MCF 10A (cell line): ENCODE results near the gene PEMT. TPM values are rescaled to one million over a fixed set of nuclear protein-coding genes. Genes with fewer than 3 reads are reported as not detected.

Experiments used
- BruUV-seq: library from RNA; stranded (reverse); fragments of 400-500 nt; replicated peaks from 2 replicates; lab custom pipeline; 2021; lab: Mats Ljungman, UMichigan
- CTCF ChIA-PET: fragments of 300-600 bp; sonication (Branson Sonifier 250); formaldehyde crosslinking; extraction: SDS; loops from one replicate; lab custom pipeline; 2021; ENCODE audit warnings: antibody characterized with exemption, inconsistent platforms; lab: Yijun Ruan, JAX
- POLR2A ChIA-PET: fragments of 300-600, 350-650 bp; sonication (Branson Sonifier 250); formaldehyde crosslinking; extraction: SDS; loops from one replicate; lab custom pipeline; 2020; ENCODE audit warnings: antibody characterized with exemption, inconsistent platforms; lab: Yijun Ruan, JAX
- DNase-seq: peaks from one replicate; pipeline ENCODE4 v3.0.0-alpha.2; 2018; ENCODE audit not compliant: unreplicated experiment
- H3K27ac Mint-ChIP-seq: one replicate; pipeline ENCODE4 v1.8.0; 2022; ENCODE audit warnings: mild to moderate bottlenecking, low read depth, mixed read lengths; ENCODE audit not compliant: unreplicated experiment
- H3K27me3 Mint-ChIP-seq: one replicate; pipeline ENCODE4 v1.8.0; 2022; ENCODE audit warnings: mixed read lengths; ENCODE audit not compliant: insufficient read depth, unreplicated experiment
- H3K36me3 Mint-ChIP-seq: one replicate; pipeline ENCODE4 v1.8.0; 2022; ENCODE audit warnings: mild to moderate bottlenecking, moderate library complexity, mixed read lengths; ENCODE audit not compliant: insufficient read depth, unreplicated experiment
- H3K4me1 Mint-ChIP-seq: one replicate; pipeline ENCODE4 v1.8.0; 2022; ENCODE audit warnings: mixed read lengths; ENCODE audit not compliant: insufficient read depth, unreplicated experiment
- H3K4me3 Mint-ChIP-seq: one replicate; pipeline ENCODE4 v1.8.0; 2022; ENCODE audit warnings: mild to moderate bottlenecking, moderate library complexity, mixed read lengths; ENCODE audit not compliant: unreplicated experiment
- H3K9me3 Mint-ChIP-seq: one replicate; pipeline ENCODE4 v1.8.0; 2022; ENCODE audit warnings: mixed read lengths; ENCODE audit not compliant: unreplicated experiment
- CTCF ChIP-seq: fragments of 200-600 bp; IDR thresholded peaks from one replicate; pipeline ENCODE4 v1.8.0; 2022; ENCODE audit warnings: antibody characterized with exemption, mild to moderate bottlenecking; ENCODE audit not compliant: unreplicated experiment
- intact Hi-C: fragments of 100-400 bp; cut with micrococcal nuclease; formaldehyde crosslinking; loops from 2 replicates; pipeline ENCODE4 v1.14.1; 2022
- total RNA-seq: library from RNA; stranded (reverse); gene quantifications from 2 replicates; pipeline ENCODE4 v1.2.3, GENCODE V29; 2022

PEMT gene
- total RNA-seq, 1 experiment from 2014 or later = 49.8 TPM

- Mint-ChIP-seq H3K9me3 (peaks cover 9% of the 10 kb centered on the region), H3K27ac (no peak overlapping the region), H3K27me3 (peaks cover 28% of the 10 kb centered on the region), H3K4me3 (no peak overlapping the region), H3K36me3 (no peaks in the 10 kb centered on the region), H3K4me1 (no peaks in the 10 kb centered on the region)
- BruUV-seq = no TSS peak
- ChIA-PET POLR2A (interaction anchor here (0.6 kb wide), 1 partner anchor 904 kb away, joined by 3 read pairs; no protein-coding TSS in a partner anchor), CTCF (interaction anchor here (0.6 kb wide), 1 partner anchor 331 kb away, joined by 3 read pairs; no protein-coding TSS in a partner anchor)
- TF ChIP-seq CTCF = no peak
- intact Hi-C loops = no loop called here
- DNase-seq = no peak
These were observed 129.3 kb downstream of the PEMT start for GRCh38 chr17:17462048-17462824.

DNA sequence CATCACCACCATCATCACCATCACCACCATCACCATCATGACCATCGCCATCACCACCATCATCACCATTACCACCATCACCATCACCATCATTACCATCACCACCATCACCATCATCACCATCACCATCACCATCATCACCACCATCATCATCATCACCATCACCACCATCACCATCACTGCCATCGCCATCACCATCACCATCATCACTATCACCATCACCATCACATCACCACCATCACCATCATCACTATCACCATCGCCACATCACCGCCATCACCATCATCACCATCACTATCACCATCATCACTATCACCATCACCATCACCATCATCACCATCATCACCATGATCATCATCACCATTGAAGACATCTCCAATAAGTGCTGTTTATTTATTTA is 131.5 kb downstream of the PEMT start:
- no peak for TF ChIP-seq CTCF

DNA sequence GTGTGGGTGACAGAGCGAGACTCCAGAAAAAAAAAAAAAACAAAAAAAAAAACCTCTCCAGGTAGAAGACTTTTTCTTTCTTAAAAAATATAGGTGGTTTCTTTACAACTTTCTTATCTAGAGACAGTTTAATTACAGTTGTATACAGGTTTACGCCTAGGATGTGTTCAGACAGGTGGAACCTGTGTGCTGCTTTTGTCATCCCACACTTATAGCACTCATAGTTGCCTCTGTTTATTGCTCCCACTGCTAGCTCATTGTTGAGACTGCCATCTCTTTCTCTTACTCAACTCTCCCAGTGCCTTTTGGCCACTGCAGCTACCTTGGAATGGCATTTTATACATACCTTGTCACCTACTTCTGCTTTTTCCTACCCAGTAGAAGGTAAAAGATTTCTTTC is 133.8 kb downstream of the PEMT start:
- H3K4me3 Mint-ChIP-seq = no peak overlapping the region
- intact Hi-C loops = no loop called here
- no peaks in the 10 kb centered on the region for H3K4me1 Mint-ChIP-seq
- H3K36me3 Mint-ChIP-seq = no peaks in the 10 kb centered on the region
- ChIA-PET POLR2A (interaction anchor here (1.1 kb wide), 1 partner anchor 123 kb away, joined by 3 read pairs; no protein-coding TSS in a partner anchor), CTCF (no interaction called here)
- peaks cover 9% of the 10 kb centered on the region for H3K9me3 Mint-ChIP-seq
- no peak overlapping the region for H3K27ac Mint-ChIP-seq
- H3K27me3 Mint-ChIP-seq = peaks cover 26% of the 10 kb centered on the region
- no TSS peak for BruUV-seq
- DNase-seq = no peak
- no peak for TF ChIP-seq CTCF

More for the DNA sequence above, 131.5 kb downstream of the PEMT start:
- BruUV-seq = no TSS peak
- Mint-ChIP-seq H3K36me3 (no peaks in the 10 kb centered on the region), H3K4me1 (no peaks in the 10 kb centered on the region), H3K4me3 (no peak overlapping the region), H3K27ac (no peak overlapping the region), H3K9me3 (peaks cover 9% of the 10 kb centered on the region), H3K27me3 (peaks cover 39% of the 10 kb centered on the region)
- DNase-seq = no peak
- intact Hi-C loops = no loop called here
- POLR2A ChIA-PET = no interaction called here
- CTCF ChIA-PET = no interaction called here

DNA sequence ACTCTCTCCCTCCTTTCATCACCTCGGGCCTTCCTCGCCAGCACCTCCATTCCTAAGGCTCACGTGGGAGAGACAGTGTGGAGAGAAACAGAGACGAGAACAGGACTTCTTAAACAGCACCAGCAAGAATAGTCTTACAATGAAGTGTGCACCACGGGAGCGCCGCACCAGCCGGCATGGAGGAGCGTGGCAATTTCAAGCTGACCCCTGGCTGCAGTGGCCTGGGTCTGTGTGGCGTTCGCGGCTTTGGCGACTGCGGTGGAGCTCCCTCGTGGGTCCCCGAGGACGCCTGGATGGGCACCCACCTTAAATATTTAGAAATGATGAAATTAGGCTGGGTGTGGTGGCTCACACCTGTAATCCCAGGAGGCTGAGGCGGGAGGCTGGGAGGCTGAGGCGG is 135.3 kb downstream of the PEMT start:
- no peaks in the 10 kb centered on the region for H3K4me1 Mint-ChIP-seq
- DNase-seq = no peak
- no peak overlapping the region for H3K4me3 Mint-ChIP-seq
- intact Hi-C loops = no loop called here
- H3K9me3 Mint-ChIP-seq = peaks cover 9% of the 10 kb centered on the region
- H3K27me3 Mint-ChIP-seq = peaks cover 26% of the 10 kb centered on the region
- BruUV-seq = no TSS peak
- ChIA-PET POLR2A (no interaction called here), CTCF (interaction anchor here (0.9 kb wide), 1 partner anchor 12 kb away, joined by 3 read pairs; no protein-coding TSS in a partner anchor)
- no peak overlapping the region for H3K27ac Mint-ChIP-seq
- no peaks in the 10 kb centered on the region for H3K36me3 Mint-ChIP-seq
- no peak for TF ChIP-seq CTCF

Other genes with a start within 250 kb of the PEMT start
- gene MED9, start 114.7 kb downstream of the PEMT start, total RNA-seq = 8.1 and 10.5 TPM in 2 replicates
- 0.21 TPM in 1 of 2 replicates, not detected in the other for gene RASD1, start 95.3 kb downstream of the PEMT start, total RNA-seq
- gene RAI1, start 89.8 kb upstream of the PEMT start, total RNA-seq = 30.4 and 34.6 TPM in 2 replicates
- 87.1 and 91.7 TPM in 2 replicates for gene SREBF1, start 245.3 kb upstream of the PEMT start, total RNA-seq